GM21447 (cell line): ENCODE data around the gene ZNF441.
"Not testable (repeated sequence)": the region's sequence is repeated elsewhere in the genome, so short reads cannot be mapped to it uniquely, and the experiment has no call there.

Experiments used
- ATAC-seq: cut with Tn5 transposase; IDR thresholded peaks from one replicate; pipeline ENCODE4 v1.9.1; 2021; ENCODE audit not compliant: unreplicated experiment

Gene ZNF441

GRCh38 chr19:11766597-11767591 is at the start of gene ZNF441:
Gene ZNF441, plus strand, starts transcription at chr19:11767000. Its CDS starts 194 bp downstream, at chr19:11767194.
- ATAC-seq: peak; percentile 96

- ATAC-seq: no peak
Measured at GRCh38 chr19:11721681-11722080, 45.1 kb upstream of the ZNF441 start.

DNA sequence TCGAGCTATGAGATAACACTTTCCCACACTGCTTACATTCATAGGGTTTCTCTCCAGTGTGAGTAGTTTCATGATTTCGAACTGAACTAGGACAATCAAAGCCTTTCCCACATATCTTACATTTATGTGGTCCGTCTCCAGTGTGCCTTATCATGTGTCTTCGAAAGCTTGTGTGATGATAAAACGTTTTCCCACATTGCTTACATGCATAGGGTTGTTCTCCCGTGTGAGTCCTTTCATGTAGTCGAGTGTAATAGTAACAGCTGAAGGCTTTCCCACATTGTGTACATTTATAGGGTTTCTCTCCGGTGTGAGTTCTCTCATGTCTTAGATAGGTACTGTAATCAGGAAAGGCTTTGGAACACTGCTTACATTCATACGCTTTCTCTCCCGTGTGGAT is 44.4 kb upstream of the ZNF441 start:
- ATAC-seq: no peak

- ATAC-seq: no peak
Measured at GRCh38 chr19:11729586-11729985, 37.2 kb upstream of the ZNF441 start.

- ATAC-seq: no peak
Measured at GRCh38 chr19:11735375-11735774, 31.4 kb upstream of the ZNF441 start.

DNA sequence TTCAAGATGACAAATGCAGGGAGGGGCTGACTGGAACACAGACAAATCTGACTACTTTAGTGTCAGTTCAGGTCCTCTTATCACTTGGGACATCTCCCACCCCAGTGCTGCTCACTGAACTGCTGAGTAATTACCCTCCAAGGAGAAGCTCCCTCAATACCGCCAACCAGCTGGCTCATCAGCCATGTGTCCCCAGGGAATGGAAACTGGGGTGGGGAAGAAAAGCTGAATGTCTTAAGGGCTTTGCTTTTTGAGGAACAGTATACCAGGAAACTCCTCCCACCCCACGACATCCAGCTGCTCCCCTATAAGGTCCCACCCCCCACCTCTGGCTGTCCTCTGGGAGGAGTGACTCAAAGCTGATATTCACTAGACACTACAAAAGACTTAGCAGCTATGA is 30.1 kb upstream of the ZNF441 start:
- no peak for ATAC-seq

DNA sequence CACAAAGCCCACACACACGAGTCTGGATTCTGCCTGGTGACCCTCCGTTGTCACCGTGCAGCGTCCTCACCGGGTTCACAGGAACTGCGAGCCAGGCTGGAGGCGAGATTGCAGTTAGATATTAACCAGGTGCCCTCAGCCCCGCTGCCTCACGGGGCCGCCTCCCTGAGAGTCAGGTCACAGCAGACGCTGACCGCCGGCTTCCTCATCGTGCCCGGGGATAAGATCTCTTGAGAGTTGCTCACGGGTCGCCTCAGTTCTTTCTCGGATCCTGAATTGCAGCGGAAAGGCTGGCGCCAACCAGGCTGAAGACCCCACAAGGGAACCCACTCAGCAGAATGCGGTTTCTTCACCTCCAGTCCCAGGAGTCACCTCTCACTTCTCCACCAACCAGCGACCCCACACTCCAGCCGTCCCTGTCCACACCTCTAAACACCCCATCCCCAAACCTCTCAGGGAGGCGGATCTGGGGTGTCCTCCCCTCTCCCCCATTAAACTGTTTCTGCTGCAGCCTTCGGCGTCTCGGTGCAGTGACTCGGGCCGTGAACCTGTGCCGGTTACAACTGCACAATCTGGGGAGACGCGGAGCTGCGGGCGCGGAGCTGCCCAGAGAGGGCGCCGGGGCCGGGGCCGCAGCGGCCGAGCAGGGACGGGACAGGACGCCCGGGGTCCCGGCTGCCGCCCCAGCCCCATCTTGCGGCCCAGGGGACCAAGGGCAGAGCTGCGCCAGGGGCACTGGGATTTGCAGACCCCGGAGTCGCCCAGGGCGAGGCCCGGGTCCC is 28.6 kb upstream of the ZNF441 start:
- peak; percentile 40 for ATAC-seq

DNA sequence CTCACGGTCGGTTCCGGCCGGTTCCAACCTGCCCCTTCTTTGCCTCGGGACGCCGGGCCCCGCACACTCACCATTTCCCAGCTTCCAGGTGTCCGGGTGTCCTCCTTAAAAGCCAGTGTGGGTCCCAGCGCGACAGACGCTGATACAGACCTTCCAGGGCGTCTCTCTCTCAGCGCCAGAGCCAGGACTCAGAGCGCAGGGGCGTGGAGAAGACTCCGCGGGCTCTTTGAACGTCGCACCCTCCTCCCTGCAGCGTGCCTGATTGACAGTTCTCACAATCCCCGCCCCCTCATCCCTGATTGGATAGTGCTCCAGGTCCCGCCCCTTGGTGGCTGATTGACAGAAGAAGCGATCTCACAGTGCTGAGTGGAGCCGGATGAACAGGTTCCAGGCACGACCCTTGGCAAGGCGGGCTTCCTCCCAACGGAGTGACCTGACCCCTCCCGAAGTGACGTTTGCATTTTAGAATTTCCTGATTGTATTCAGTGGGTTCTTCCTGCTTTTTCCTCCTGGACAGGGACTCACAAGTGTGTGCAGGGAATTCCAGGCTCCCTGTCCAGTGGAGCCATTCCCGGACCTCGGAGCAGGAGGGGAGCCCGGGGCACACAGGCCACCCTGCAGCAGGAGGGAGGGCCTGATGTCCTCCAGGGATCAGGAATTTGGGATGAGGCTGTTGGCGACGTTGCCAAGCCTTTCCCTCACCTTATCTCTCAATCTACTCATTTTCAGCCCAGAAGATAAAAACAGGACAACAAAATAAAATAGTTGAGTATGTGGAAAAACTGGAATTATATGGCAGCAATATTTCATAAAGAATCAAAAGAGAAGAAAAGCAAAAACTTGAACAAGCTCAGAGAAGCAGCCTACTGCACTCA is 27.8 kb upstream of the ZNF441 start, which contains the start of gene ZNF823:
Gene ZNF823, minus strand, starts transcription at position 201 of the 875 bp plus-strand sequence. Its CDS starts 127 bp downstream, at position 74.
- ATAC-seq: peak; percentile 94

DNA sequence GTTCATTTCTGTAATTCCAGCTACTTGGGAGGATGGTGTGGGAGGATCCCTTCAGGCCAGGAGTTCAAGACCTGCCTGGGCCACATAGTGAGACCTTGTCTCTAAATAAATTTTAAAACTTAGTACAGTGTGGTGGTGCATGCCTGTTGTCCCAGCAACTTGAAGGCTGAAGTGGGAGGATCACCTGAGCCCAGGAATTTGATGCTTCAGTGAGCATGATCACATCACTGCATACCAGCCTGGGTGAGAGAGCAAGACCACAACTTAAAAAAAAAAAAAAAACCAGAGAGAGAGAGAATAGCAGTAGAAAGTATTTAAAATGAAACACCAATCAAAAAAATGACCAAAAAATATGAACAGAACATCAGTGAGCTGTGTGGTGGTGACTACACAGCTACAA is 20.9 kb upstream of the ZNF441 start:
- ATAC-seq: no peak

DNA sequence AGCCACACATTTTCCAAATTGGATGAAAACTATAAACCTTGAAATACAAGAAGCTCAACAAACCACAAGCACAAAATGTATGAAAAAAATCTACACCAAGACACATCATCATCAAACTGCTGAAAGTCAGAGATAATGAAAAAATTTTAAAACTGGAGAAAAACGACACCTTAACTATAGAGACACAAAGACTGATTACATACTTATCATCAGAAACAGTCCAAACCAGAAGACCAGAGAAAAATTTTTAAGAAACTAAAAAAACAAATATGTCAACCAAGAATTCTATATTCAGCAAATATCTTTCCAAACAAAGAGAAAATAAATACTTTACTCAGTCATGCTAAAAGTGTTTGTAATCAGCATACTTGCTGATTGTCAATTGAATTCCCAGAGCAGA is 19.5 kb upstream of the ZNF441 start:
- no peak for ATAC-seq

DNA sequence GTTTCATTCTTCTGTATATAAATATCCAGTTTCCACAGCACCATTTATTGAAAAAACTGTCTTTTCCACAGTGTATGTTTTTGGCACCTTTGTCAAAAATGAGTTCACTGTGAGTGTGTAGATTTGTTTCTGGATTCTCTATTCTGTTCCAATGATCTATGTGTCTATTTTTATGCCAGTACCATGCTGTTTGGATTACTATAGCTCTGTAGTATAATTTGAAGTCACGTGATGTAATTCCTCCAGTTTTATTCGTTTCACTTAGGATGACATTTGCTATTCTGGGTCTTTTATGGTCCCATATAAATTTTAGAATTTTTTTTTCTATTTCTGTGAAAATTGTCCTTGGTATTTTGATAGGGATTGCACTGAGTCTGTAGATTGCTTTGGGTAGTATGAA is 17.0 kb upstream of the ZNF441 start:
- ATAC-seq: no peak

- ATAC-seq: no peak
Measured at GRCh38 chr19:11752244-11752736, 14.5 kb upstream of the ZNF441 start.

GRCh38 chr19:11754663-11755062 is 12.1 kb upstream of the ZNF441 start:
- ATAC-seq: no peak

GRCh38 chr19:11756965-11757364 is 9.8 kb upstream of the ZNF441 start:
- ATAC-seq: no peak

DNA sequence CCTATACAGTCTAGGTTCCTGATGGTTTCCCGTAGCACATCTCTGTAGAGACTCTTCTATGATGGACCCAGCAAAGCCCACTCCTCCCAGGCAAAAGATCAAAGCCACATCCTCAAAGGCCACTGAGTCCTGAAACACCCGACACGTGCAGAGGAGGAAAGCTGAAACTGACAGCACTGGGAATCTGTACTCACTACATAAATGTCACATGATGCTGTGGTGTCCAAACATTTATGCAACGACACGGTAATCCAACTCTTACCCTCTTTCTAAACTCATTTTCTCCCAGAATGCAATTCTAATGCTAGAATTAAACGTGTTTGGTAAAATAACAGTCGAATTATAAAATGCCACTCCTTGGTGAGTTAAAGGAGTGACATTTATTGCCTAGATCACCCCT is 7.0 kb upstream of the ZNF441 start:
- no peak for ATAC-seq

DNA sequence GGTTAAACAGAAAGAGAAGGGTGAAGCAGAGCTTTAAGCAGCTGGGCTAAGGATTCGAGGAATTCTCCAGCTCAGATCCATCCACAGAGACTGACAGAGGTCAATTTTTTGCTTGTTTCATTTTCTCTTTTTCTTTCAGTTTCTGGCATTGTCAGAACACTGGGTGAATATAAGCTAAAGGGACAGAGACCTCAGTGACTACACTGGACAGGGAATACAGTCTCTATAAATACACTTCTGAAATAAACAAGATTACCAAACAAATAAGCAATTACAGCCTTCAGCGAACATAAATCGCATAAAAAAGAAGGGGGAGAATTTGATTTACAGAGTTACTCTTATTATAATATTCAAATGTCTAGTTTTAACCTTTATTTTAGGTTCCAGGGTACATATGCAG is 3.7 kb upstream of the ZNF441 start:
- ATAC-seq: no peak

DNA sequence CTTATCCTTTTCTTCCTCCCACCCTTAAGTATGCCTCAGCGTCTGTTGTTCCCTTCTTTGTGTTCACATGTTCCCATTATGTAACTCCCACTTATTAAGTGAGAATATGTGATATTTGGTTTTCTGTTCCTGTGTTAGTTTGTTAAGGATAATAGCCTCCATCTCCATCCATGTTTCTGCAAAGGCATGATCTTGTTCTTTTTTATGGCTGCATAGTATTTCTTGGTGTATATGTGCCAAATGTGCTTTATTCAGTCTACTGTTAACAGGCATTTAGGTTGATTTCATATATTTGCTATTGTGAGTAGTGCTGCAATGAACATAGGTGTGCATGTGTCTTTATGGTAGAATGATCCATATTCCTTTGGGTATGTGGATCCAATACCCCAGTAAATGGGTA is 3.2 kb upstream of the ZNF441 start:
- no peak for ATAC-seq

DNA sequence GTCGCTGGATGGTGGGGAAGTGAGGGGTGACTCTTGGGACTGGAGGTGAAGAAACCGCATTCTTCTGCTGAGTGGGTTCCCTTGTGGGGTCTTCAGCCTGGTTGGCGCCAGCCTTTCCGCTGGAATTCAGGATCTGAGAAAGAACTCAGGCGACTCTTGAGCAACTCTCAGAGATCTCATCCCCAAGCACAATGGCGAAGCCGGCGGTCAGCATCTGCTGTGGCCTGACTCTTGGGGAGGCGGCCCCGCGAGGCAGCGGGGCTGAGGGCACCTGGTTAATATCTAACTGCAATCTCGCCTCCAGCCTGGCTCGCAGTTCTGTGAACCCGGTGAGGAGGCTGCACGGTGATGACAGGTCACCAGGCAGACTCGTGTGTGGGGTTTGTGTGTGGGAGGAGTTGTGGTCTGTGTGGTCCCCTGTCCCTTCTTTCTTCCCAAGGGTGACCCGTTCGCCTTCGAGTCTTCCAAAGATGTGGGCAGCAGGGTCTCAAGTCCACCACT is 883 bp downstream of the ZNF441 start:
- peak; percentile 28 for ATAC-seq

- ATAC-seq: no peak
Measured at GRCh38 chr19:11769995-11770394, 3.2 kb downstream of the ZNF441 start.

DNA sequence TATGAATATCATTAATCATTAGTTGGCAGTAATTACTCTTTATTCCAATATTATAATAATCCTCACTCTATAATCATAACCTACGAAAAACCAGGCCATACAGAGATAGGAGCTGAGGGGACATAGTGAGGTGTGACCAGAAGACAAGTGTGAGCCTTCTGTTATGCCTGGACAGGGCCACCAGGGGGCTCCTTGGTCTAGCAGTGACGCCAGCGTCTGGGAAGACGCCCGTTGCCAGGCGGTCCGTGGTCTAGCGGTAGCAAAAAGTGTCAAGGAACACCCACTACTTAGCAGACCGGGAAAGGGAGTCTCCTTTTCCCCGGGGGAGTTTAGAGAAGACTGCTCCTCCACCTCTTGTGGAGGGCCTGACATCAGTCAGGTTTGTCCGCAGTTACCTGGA is 4.7 kb downstream of the ZNF441 start:
- not testable (repeated sequence) for ATAC-seq
